NT2/D1 (cell line): ENCODE measurements around the gene CLCF1.

Experiments used
- YY1 ChIP-seq: IDR thresholded peaks from 2 replicates; pipeline ENCODE4 v1.6.1; 2011; ENCODE audit not compliant: insufficient read length, insufficient read depth
- ZNF274 ChIP-seq: IDR thresholded peaks from 2 replicates; pipeline ENCODE4 v1.6.1; 2011; ENCODE audit warnings: mild to moderate bottlenecking, low read depth, low read length

DNA sequence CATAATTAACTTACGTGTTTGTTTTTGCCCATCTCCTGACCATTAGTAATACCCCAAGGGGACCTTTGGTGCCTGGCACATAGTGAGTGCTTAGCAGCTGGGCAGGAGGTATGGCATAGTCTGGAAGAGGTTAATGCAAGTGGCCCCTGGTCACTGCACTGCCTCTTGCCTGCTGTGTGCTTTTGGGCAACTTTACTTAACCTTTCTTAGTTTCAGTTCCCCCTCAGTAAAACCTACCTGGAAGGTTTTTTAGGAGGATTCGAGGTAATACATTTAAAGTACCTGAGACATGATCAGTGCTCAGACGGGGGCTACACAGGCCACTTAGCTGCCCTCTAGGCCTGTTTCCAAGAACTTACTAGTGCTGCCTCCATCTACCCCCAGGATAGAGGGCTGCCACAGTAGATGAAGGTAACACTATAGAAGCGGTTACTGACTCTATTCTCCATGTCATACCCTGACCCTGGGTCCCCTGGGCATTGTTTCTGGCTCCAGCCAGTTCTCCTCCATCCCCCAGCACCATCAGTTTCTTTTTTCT, 23.4 kb downstream of the CLCF1 start:
- no peak for TF ChIP-seq YY1
- TF ChIP-seq ZNF274: no peak
